HCT116 (cell line): Measurements from ENCODE around the gene FPR1. TPM values are rescaled to one million over a fixed set of nuclear protein-coding genes. Genes with fewer than 3 reads are reported as not detected.
"Not testable (repeated sequence)": the region's sequence is repeated elsewhere in the genome, so short reads cannot be mapped to it uniquely, and the experiment has no call there.

Experiments used
- ATAC-seq: fragments of 200-7000 bp; cut with Tn5 transposase; 2 replicates; pipeline ENCODE4 v1.9.1; 2020; ENCODE audit warnings: mild to moderate bottlenecking, moderate library complexity
- BruUV-seq: library from RNA; stranded (reverse); fragments of 400-500 nt; replicated peaks from 2 replicates; lab custom pipeline; 2021; lab: Mats Ljungman, UMichigan
- CTCF ChIA-PET: fragments of 300-600 bp; sonication (Branson Sonifier 250); formaldehyde crosslinking; loops from one replicate; lab custom pipeline; 2021; ENCODE audit warnings: antibody characterized with exemption; lab: Charles Lee
- POLR2A ChIA-PET: fragments of 300-600, 350-600 bp; sonication (Branson Sonifier 250); formaldehyde crosslinking; loops from one replicate; lab custom pipeline; 2021; ENCODE audit warnings: antibody characterized with exemption; lab: Charles Lee
- RAD21 ChIA-PET, 2 experiments: fragments of 300-600 bp; sonication (Branson Sonifier 250); formaldehyde crosslinking; loops; one replicate each; lab custom pipeline; 2023; ENCODE audit warnings: low total read pairs in 2 of 2; ENCODE audit not compliant: uncharacterized antibody in 2 of 2, unreplicated experiment in 2 of 2, low non-redundant PET in 1 of 2; lab: Charles Lee
- DNase-seq: peaks from one replicate; pipeline ENCODE4 v3.0.0-alpha.2; 2010; ENCODE audit warnings: low read depth, low spot score
- H2AFZ ChIP-seq: fragments of 200-600 bp; shearing (Covaris generic), sonication (generic); 2 replicates; pipeline ENCODE4 v1.6.1; 2017; ENCODE audit warnings: low read depth, mixed run types, mixed read lengths, antibody characterized with exemption, low read length; ENCODE audit not compliant: poor library complexity, severe bottlenecking
- H3K27ac ChIP-seq: 2 replicates; pipeline ENCODE4 v1.5.1; 2012; ENCODE audit warnings: low read depth, low read length
- H3K27me3 ChIP-seq: fragments of 200-600 bp; sonication (generic); 2 replicates; pipeline ENCODE4 v1.6.1; 2016; ENCODE audit warnings: mixed run types, low read length, mixed read lengths; ENCODE audit not compliant: insufficient read depth
- H3K36me3 ChIP-seq, 2 experiments: fragments of 200-500 bp in 1 of 2; fragments of 200-600 bp in 1 of 2; sonication (Bioruptor generic) in 1 of 2; sonication (generic) in 1 of 2; 2 replicates each; pipeline versions ENCODE4 v1.5.1 to v1.6.1; 2014 to 2016; ENCODE audit warnings: low read length in 2 of 2, inconsistent platforms in 1 of 2, mixed read lengths in 1 of 2, mixed run types in 1 of 2; ENCODE audit not compliant: insufficient read depth in 2 of 2, control insufficient read depth in 1 of 2
- H3K4me1 ChIP-seq, 2 experiments: fragments of 200-600 bp in 1 of 2; sonication (generic) in 1 of 2; 2 replicates each; pipeline versions ENCODE4 v1.5.1 to v1.6.1; 2012 to 2017; ENCODE audit warnings: low read length in 2 of 2, inconsistent platforms in 1 of 2, mild to moderate bottlenecking in 1 of 2, mixed read lengths in 1 of 2, mixed run types in 1 of 2, moderate library complexity in 1 of 2; ENCODE audit not compliant: insufficient read depth in 2 of 2, control insufficient read depth in 1 of 2
- H3K4me2 ChIP-seq: fragments of 200-600 bp; sonication (generic); 2 replicates; pipeline ENCODE4 v1.6.1; 2017; ENCODE audit warnings: mixed run types, low read length, mixed read lengths
- H3K4me3 ChIP-seq, 2 experiments: fragments of 200-600 bp in 1 of 2; sonication (generic) in 1 of 2; replicated peaks in 1 of 2; 2 replicates each; pipeline ENCODE4 v1.5.1; 2011 to 2016; ENCODE audit warnings: low read length in 2 of 2, control low read depth in 1 of 2, low read depth in 1 of 2, mild to moderate bottlenecking in 1 of 2, mixed read lengths in 1 of 2, mixed run types in 1 of 2
- H3K79me2 ChIP-seq: fragments of 200-600 bp; sonication (generic); 2 replicates; pipeline ENCODE4 v1.6.1; 2017; ENCODE audit warnings: mild to moderate bottlenecking, mixed run types, low read length, moderate library complexity, mixed read lengths; ENCODE audit not compliant: insufficient read depth
- H3K9ac ChIP-seq: fragments of 200-600 bp; sonication (generic); 2 replicates; pipeline ENCODE4 v1.6.1; 2016; ENCODE audit warnings: low read length, mixed read lengths
- H3K9me2 ChIP-seq: fragments of 200-600 bp; sonication (generic), shearing (Covaris generic); 2 replicates; pipeline ENCODE4 v1.6.1; 2017; ENCODE audit warnings: mixed run types, mild to moderate bottlenecking, moderate library complexity; ENCODE audit not compliant: insufficient read depth
- H3K9me3 ChIP-seq, 2 experiments: fragments of 200-500 bp in 1 of 2; fragments of 200-600 bp in 1 of 2; sonication (Bioruptor generic) in 1 of 2; sonication (generic) in 1 of 2; 2 replicates each; pipeline ENCODE4 v1.6.1; 2014 to 2017; ENCODE audit warnings: low read length in 2 of 2, mixed read lengths in 2 of 2, inconsistent platforms in 1 of 2, low read depth in 1 of 2, mild to moderate bottlenecking in 1 of 2, mixed run types in 1 of 2, moderate library complexity in 1 of 2; ENCODE audit not compliant: control insufficient read depth in 1 of 2, insufficient read depth in 1 of 2
- H4K20me1 ChIP-seq: fragments of 200-600 bp; sonication (generic), shearing (Covaris generic); 2 replicates; pipeline ENCODE4 v1.6.1; 2017; ENCODE audit warnings: mixed run types, mild to moderate bottlenecking, moderate library complexity; ENCODE audit not compliant: insufficient read depth
- CEBPB ChIP-seq: IDR thresholded peaks from 2 replicates; pipeline ENCODE4 v1.6.1; 2012; ENCODE audit warnings: low read depth
- EGR1 ChIP-seq: IDR thresholded peaks from 2 replicates; pipeline ENCODE4 v1.6.1; 2012; ENCODE audit warnings: low read depth
- ELF1 ChIP-seq: IDR thresholded peaks from 2 replicates; pipeline ENCODE4 v1.6.1; 2012; ENCODE audit warnings: low read depth, borderline replicate concordance
- EZH2 ChIP-seq: fragments of 200-600 bp; sonication (generic); IDR thresholded peaks from 2 replicates; pipeline ENCODE4 v1.6.1; 2017; ENCODE audit warnings: antibody characterized with exemption, mixed run types
- FOSL1 ChIP-seq: IDR thresholded peaks from 2 replicates; pipeline ENCODE4 v1.6.1; 2012; ENCODE audit warnings: low read depth
- MAX ChIP-seq: IDR thresholded peaks from 2 replicates; pipeline ENCODE4 v1.6.1; 2012
- POLR2A ChIP-seq: IDR thresholded peaks from 2 replicates; pipeline ENCODE4 v1.7.0; 2011; ENCODE audit warnings: borderline replicate concordance; ENCODE audit not compliant: insufficient read depth, insufficient read length; ENCODE audit errors: extremely low read depth
- POLR2AphosphoS5 ChIP-seq: IDR thresholded peaks from 2 replicates; pipeline ENCODE4 v1.6.1; 2011; ENCODE audit warnings: mild to moderate bottlenecking, low read depth, low read length, moderate library complexity
- RAD21 ChIP-seq: IDR thresholded peaks from 2 replicates; pipeline ENCODE4 v1.6.1; 2012; ENCODE audit warnings: low read depth, mild to moderate bottlenecking
- SIN3A ChIP-seq: IDR thresholded peaks from 2 replicates; pipeline ENCODE4 v1.6.1; 2012; ENCODE audit warnings: low read depth
- TCF7L2 ChIP-seq: IDR thresholded peaks from 2 replicates; pipeline ENCODE4 v1.7.0; 2011; ENCODE audit warnings: borderline replicate concordance, inconsistent platforms; ENCODE audit not compliant: insufficient read depth, insufficient read length; ENCODE audit errors: extremely low read depth
- YY1 ChIP-seq: IDR thresholded peaks from 2 replicates; pipeline ENCODE4 v1.6.1; 2011; ENCODE audit warnings: low read length, low read depth, moderate library complexity, mild to moderate bottlenecking; ENCODE audit not compliant: insufficient replicate concordance; ENCODE audit errors: extremely low read depth
- intact Hi-C: fragments of 100-400 bp; cut with micrococcal nuclease; formaldehyde crosslinking; loops from 2 replicates; pipeline ENCODE4 v1.10.0; 2022
- total RNA-seq: library from RNA; stranded (reverse); gene quantifications from one replicate; pipeline ENCODE4 v1.2.1, GENCODE V29; 2021; ENCODE audit not compliant: unreplicated experiment
- TF ChIP-seq, protein P1 (sequence below): IDR thresholded peaks from 2 replicates; pipeline ENCODE4 v1.6.1; 2011; ENCODE audit warnings: mild to moderate bottlenecking, low read length, moderate library complexity; ENCODE audit not compliant: insufficient replicate concordance; ENCODE audit errors: extremely low read depth

Gene FPR1
- total RNA-seq, 1 experiment from 2014 or later: not detected

GRCh38 chr19:51739466-51740213, 12.0 kb downstream of the FPR1 start:
- CTCF ChIA-PET: no interaction called here
- no peaks in the 10 kb centered on the region for H3K9me3 ChIP-seq
- no peaks in the 10 kb centered on the region for H3K27me3 ChIP-seq
- no peak overlapping the region for H3K4me2 ChIP-seq
- no peaks in the 10 kb centered on the region for H3K9me2 ChIP-seq
- no peaks in the 10 kb centered on the region for H3K4me1 ChIP-seq
- no peak overlapping the region for H3K27ac ChIP-seq
- RAD21 ChIA-PET: no interaction called here
- intact Hi-C loops: no loop called here
- POLR2A ChIA-PET: no interaction called here
- no peak overlapping the region for H2AFZ ChIP-seq
- H3K79me2 ChIP-seq: no peaks in the 10 kb centered on the region
- no peaks in the 10 kb centered on the region for H4K20me1 ChIP-seq
- no peaks in the 10 kb centered on the region for H3K36me3 ChIP-seq
- H3K9ac ChIP-seq: no peak overlapping the region
- ATAC-seq: no peak
- no TSS peak for BruUV-seq
- no peak overlapping the region for H3K4me3 ChIP-seq
- no peak for TF ChIP-seq EZH2
- no peak for TF ChIP-seq POLR2AphosphoS5
- TF ChIP-seq TCF7L2: no peak
- TF ChIP-seq YY1: no peak
- TF ChIP-seq SIN3A: no peak
- no peak for TF ChIP-seq RAD21
- no peak for TF ChIP-seq ELF1
- no peak for TF ChIP-seq EGR1
- TF ChIP-seq CEBPB: no peak
- TF ChIP-seq POLR2A: no peak
- TF ChIP-seq, protein P1, sequence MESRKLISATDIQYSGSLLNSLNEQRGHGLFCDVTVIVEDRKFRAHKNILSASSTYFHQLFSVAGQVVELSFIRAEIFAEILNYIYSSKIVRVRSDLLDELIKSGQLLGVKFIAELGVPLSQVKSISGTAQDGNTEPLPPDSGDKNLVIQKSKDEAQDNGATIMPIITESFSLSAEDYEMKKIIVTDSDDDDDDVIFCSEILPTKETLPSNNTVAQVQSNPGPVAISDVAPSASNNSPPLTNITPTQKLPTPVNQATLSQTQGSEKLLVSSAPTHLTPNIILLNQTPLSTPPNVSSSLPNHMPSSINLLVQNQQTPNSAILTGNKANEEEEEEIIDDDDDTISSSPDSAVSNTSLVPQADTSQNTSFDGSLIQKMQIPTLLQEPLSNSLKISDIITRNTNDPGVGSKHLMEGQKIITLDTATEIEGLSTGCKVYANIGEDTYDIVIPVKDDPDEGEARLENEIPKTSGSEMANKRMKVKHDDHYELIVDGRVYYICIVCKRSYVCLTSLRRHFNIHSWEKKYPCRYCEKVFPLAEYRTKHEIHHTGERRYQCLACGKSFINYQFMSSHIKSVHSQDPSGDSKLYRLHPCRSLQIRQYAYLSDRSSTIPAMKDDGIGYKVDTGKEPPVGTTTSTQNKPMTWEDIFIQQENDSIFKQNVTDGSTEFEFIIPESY: no peak
- no peak for TF ChIP-seq FOSL1
- no peak for TF ChIP-seq MAX
- TF ChIP-seq, all 23 proteins: peak for 0
- DNase-seq: no peak

DNA sequence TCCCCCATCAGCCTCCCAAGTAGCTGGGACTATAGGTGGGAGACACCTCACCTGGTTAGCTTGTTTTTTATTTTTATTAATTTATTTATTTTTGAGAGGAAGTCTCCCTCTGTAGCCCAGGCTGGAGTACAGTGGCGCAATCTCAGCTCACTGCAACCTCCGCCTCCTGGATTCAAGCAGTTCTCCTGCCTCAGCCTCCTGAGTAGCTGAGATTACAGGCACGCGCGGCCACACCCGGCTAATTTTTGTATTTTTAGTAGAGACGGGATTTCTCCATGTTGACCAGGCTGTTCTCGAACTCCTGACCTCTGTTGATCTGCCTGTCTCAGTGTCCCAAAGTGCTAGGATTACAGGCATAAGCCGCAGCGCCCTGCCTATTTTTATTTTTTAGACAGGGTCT, 13.2 kb downstream of the FPR1 start:
- H3K36me3 ChIP-seq, RAD21 ChIA-PET, DNase-seq, POLR2A ChIA-PET, H2AFZ ChIP-seq, H3K9me2 ChIP-seq, H4K20me1 ChIP-seq, intact Hi-C loops, H3K4me1 ChIP-seq, H3K27ac ChIP-seq, BruUV-seq, H3K27me3 ChIP-seq, H3K9me3 ChIP-seq, H3K9ac ChIP-seq, CTCF ChIA-PET, H3K4me3 ChIP-seq, H3K4me2 ChIP-seq, ATAC-seq, H3K79me2 ChIP-seq: not testable (repeated sequence)
